BJ (cell line): ENCODE results near the gene REELD1. TPM values are rescaled to one million over a fixed set of nuclear protein-coding genes. Genes with fewer than 3 reads are reported as not detected.
A peak's percentile ranks its signal among the peaks of the same experiment; 100 is the strongest.

ENCODE experiments used
- CTCF ChIA-PET: fragments of 350-600 bp; formaldehyde crosslinking; extraction: SDS; loops from one replicate; lab custom pipeline; 2021; ENCODE audit warnings: antibody characterized with exemption, inconsistent platforms; lab: Yijun Ruan, JAX
- POLR2A ChIA-PET: fragments of 300-600 bp; sonication (Branson Sonifier 250); formaldehyde crosslinking; extraction: SDS; loops from one replicate; lab custom pipeline; 2021; ENCODE audit warnings: antibody characterized with exemption; lab: Charles Lee
- DNase-seq: peaks from one replicate; pipeline ENCODE4 v3.0.0-alpha.2; 2011; ENCODE audit warnings: low read depth
- H3K27me3 ChIP-seq: 2 replicates; pipeline ENCODE4 v1.6.0; 2011; ENCODE audit warnings: low read length; ENCODE audit not compliant: control insufficient read depth, insufficient read depth
- H3K36me3 ChIP-seq: 2 replicates; pipeline ENCODE4 v1.5.1; 2011; ENCODE audit warnings: low read length; ENCODE audit not compliant: control insufficient read depth, insufficient read depth
- H3K4me3 ChIP-seq: 2 replicates; pipeline ENCODE4 v1.5.1; 2011; ENCODE audit warnings: low read depth, mild to moderate bottlenecking, control low read depth, low read length
- polyA plus RNA-seq: library from polyadenylated mRNA; depleted of rRNA; stranded (reverse); fragments of >200 nt; gene quantifications from 2 replicates; pipeline ENCODE4 v1.2.3, GENCODE V29; 2011
- TF ChIP-seq, protein P1 (sequence below): IDR thresholded peaks from 2 replicates; pipeline ENCODE4 v1.5.1; 2011; ENCODE audit warnings: low read depth, mild to moderate bottlenecking, control low read depth, inconsistent platforms, low read length, moderate library complexity; ENCODE audit not compliant: insufficient read depth

Gene REELD1
- polyA plus RNA-seq, 1 experiment = not detected

DNA sequence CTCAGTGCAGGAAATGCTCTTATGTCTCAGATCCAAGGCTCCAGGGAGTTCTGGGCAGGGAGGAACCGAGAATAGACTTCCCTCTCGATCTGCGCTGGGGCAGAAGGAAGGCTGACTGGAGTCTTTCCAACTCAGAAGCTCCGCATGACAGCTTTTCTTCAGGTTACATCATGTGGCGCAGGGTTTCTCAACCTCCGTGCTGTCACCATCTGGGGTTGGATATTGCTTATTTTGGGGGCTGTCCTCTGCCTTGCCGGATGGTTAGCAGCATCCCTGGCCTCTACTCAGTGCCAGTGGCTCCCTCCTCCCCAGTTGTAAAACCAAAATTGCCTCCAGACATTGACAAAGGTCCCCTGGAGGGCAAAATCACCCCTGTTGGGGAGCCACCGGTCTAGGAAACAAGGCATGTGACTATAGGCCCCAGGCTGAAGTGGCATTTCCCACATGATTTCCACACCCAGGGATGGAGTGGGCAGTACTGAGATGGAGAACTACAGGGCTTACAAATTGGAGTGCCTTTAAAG lies 21.4 kb downstream of the REELD1 start:
- TF ChIP-seq, protein P1, sequence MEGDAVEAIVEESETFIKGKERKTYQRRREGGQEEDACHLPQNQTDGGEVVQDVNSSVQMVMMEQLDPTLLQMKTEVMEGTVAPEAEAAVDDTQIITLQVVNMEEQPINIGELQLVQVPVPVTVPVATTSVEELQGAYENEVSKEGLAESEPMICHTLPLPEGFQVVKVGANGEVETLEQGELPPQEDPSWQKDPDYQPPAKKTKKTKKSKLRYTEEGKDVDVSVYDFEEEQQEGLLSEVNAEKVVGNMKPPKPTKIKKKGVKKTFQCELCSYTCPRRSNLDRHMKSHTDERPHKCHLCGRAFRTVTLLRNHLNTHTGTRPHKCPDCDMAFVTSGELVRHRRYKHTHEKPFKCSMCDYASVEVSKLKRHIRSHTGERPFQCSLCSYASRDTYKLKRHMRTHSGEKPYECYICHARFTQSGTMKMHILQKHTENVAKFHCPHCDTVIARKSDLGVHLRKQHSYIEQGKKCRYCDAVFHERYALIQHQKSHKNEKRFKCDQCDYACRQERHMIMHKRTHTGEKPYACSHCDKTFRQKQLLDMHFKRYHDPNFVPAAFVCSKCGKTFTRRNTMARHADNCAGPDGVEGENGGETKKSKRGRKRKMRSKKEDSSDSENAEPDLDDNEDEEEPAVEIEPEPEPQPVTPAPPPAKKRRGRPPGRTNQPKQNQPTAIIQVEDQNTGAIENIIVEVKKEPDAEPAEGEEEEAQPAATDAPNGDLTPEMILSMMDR = no peak
- DNase-seq = no peak
- ChIA-PET POLR2A (no interaction called here), CTCF (no interaction called here)
- Histone ChIP-seq H3K36me3 (no peaks in the 10 kb centered on the region), H3K4me3 (no peak overlapping the region), H3K27me3 (no peaks in the 10 kb centered on the region)

- ChIA-PET CTCF (no interaction called here), POLR2A (no interaction called here)
These were observed 21.9 kb downstream of the REELD1 start for GRCh38 chr4:146236216-146236615.

DNA sequence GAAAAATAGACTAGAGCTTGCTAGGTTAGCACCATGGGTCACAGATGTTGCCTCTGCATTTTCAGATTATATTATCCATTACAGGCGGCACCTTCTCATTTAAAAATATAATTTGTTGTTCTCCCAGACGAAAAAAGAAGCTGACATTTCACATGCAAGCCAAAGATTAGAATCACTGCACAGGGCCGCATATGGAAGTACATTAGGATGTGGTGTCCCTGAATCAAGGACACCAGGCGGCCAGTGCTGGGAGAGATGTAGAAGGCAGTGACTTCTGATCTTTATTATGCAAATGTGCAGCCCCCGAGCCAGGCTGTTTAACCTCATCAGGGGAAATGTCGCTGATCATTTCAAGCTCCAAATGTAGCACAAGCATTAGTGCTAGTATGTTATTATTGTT lies 22.8 kb downstream of the REELD1 start:
- TF ChIP-seq, protein P1 = no peak
- no peaks in the 10 kb centered on the region for H3K27me3 ChIP-seq
- no peak for DNase-seq
- no peaks in the 10 kb centered on the region for H3K36me3 ChIP-seq
- ChIA-PET CTCF (interaction anchor here (1.4 kb wide), 1 partner anchor 670 kb away, joined by 3 read pairs; no protein-coding TSS in a partner anchor), POLR2A (no interaction called here)
- H3K4me3 ChIP-seq = no peak overlapping the region

More at GRCh38 chr4:146236216-146236615, 21.9 kb downstream of the REELD1 start:
- H3K36me3 ChIP-seq = no peaks in the 10 kb centered on the region
- TF ChIP-seq, protein P1 = no peak
- DNase-seq = no peak
- no peaks in the 10 kb centered on the region for H3K27me3 ChIP-seq
- no peak overlapping the region for H3K4me3 ChIP-seq

DNA sequence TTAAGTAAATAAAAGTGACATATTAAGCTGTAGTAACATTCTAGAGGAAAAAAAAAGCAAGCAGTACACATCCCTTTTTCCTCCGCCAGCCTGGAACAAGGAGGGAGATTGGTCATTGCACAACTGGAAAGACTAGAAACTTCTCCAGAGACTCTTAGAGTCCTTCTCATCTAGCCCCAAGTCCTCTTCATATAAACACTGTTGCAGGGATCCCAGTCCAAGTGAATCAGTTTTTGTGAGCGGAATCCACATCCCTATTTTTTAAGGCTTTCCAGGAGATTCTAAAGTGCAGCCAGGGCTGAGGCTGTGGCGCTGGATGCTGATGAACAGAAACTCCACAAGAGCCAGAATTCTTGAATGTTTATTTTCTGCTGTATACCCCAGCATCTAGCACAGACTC lies 23.8 kb downstream of the REELD1 start:
- Histone ChIP-seq H3K4me3 (no peak overlapping the region), H3K36me3 (no peaks in the 10 kb centered on the region), H3K27me3 (no peaks in the 10 kb centered on the region)
- ChIA-PET POLR2A (no interaction called here), CTCF (interaction anchor here (1.4 kb wide), 1 partner anchor 669 kb away, joined by 3 read pairs; no protein-coding TSS in a partner anchor)
- no peak for DNase-seq
- TF ChIP-seq, protein P1 = no peak

- H3K4me3 ChIP-seq = no peak overlapping the region
- DNase-seq = no peak
- TF ChIP-seq, protein P1 = peak; percentile 38
- POLR2A ChIA-PET = no interaction called here
- CTCF ChIA-PET = interaction anchor here (0.9 kb wide), 1 partner anchor 526 kb away, joined by 3 read pairs; no protein-coding TSS in a partner anchor
- H3K36me3 ChIP-seq = no peaks in the 10 kb centered on the region
- no peaks in the 10 kb centered on the region for H3K27me3 ChIP-seq
These were observed 29.0 kb downstream of the REELD1 start for GRCh38 chr4:146243141-146243882.
